ENCODE data around the gene CADM1. TPM values are rescaled to one million over a fixed set of nuclear protein-coding genes. Genes with fewer than 3 reads are reported as not detected.

CADM1 gene
- total and polyA plus RNA-seq, 4 experiments from 2014 or later: 2.8 to 5.6 (median 3.3) TPM

GRCh38 chr11:115506954-115507675, 2.9 kb upstream of the CADM1 start:
- CTCF ChIA-PET (ENCODE audit: partially characterized antibody): no interaction called here
- H3K36me3 ChIP-seq (ENCODE audit: insufficient read depth, low read length): no peaks in the 10 kb centered on the region
- H3K27ac Mint-ChIP-seq: no peak overlapping the region
- H3K27ac ChIP-seq (ENCODE audit: low read depth, low read length): no peak overlapping the region
- intact Hi-C loops (cut with micrococcal nuclease): loop anchor here (10.0 kb wide), 1 partner anchor 1062 kb away; no protein-coding TSS in a partner anchor
- H3K4me3 Mint-ChIP-seq: no peak overlapping the region
- H3K4me3 ChIP-seq (ENCODE audit: low read length in 2 of 2): no peak overlapping the region
- no peak for DNase-seq
- peaks cover 24% of the 10 kb centered on the region for H3K4me1 ChIP-seq (ENCODE audit: insufficient read depth, low read length)
- peaks cover 12 to 16% of the 10 kb centered on the region in 2 donors for H3K27me3 Mint-ChIP-seq
- peaks cover 0 to 8% (median 3%) of the 10 kb centered on the region in 8 donors for H3K9me3 Mint-ChIP-seq
- H3K36me3 Mint-ChIP-seq: peaks cover 0 to 1% of the 10 kb centered on the region in 2 donors
- H3K4me1 Mint-ChIP-seq: peaks cover 4 to 11% (median 5%) of the 10 kb centered on the region in 4 donors
- H3K27me3 ChIP-seq (ENCODE audit: insufficient read depth, low read length): peaks cover 7% of the 10 kb centered on the region
- no peaks in the 10 kb centered on the region for H3K9me3 ChIP-seq (ENCODE audit: control insufficient read depth in 1 of 2, low read length in 2 of 2)
- POLR2A ChIA-PET (ENCODE audit: partially characterized antibody): no interaction called here

GRCh38 chr11:115505175-115505574, 960 bp upstream of the CADM1 start:
- Histone ChIP-seq H3K9me3 (ENCODE audit: control insufficient read depth in 1 of 2, low read length in 2 of 2) (no peaks in the 10 kb centered on the region), H3K4me3 (ENCODE audit: low read length in 2 of 2) (peak overlapping the region in 1 of 2 donors; percentile 54), H3K27ac (ENCODE audit: low read depth, low read length) (no peak overlapping the region), H3K36me3 (ENCODE audit: insufficient read depth, low read length) (no peaks in the 10 kb centered on the region), H3K27me3 (ENCODE audit: insufficient read depth, low read length) (peaks cover 24% of the 10 kb centered on the region), H3K4me1 (ENCODE audit: insufficient read depth, low read length) (peaks cover 31% of the 10 kb centered on the region)
- H3K27me3 Mint-ChIP-seq: peaks cover 12 to 17% of the 10 kb centered on the region in 2 donors
- POLR2A ChIA-PET (ENCODE audit: partially characterized antibody): no interaction called here
- intact Hi-C loops (cut with micrococcal nuclease): loop anchor here (2.0 to 10.0 kb wide), 2 partner anchors 170 to 1060 kb away; no protein-coding TSS in a partner anchor
- peaks cover 0 to 8% (median 3%) of the 10 kb centered on the region in 8 donors for H3K9me3 Mint-ChIP-seq
- H3K4me1 Mint-ChIP-seq: peaks cover 4 to 11% (median 5%) of the 10 kb centered on the region in 4 donors
- H3K36me3 Mint-ChIP-seq: peaks cover 0 to 1% of the 10 kb centered on the region in 2 donors
- H3K4me3 Mint-ChIP-seq: peak overlapping the region; percentile 84 to 91 (median 85)
- H3K27ac Mint-ChIP-seq: peak overlapping the region in 4 of 7 donors; percentile 51 to 82 (median 66)
- CTCF ChIA-PET (ENCODE audit: partially characterized antibody): interaction anchor here (1.3 kb wide), 1 partner anchor 9 kb away, joined by 3 read pairs; no protein-coding TSS in a partner anchor
- no peak for DNase-seq

GRCh38 chr11:115503886-115504275, 334 bp downstream of the CADM1 start:
- peaks cover 31% of the 10 kb centered on the region for H3K4me1 ChIP-seq (ENCODE audit: insufficient read depth, low read length)
- Mint-ChIP-seq H3K9me3 (peaks cover 0 to 8% (median 3%) of the 10 kb centered on the region in 8 donors), H3K4me1 (peaks cover 4 to 11% (median 5%) of the 10 kb centered on the region in 4 donors), H3K4me3 (peak overlapping the region; percentile 74 to 80 (median 77)), H3K27me3 (peaks cover 9 to 18% of the 10 kb centered on the region in 2 donors), H3K36me3 (peaks cover 0 to 1% of the 10 kb centered on the region in 2 donors), H3K27ac (peak overlapping the region in 3 of 7 donors; percentile 55 to 82 (median 75))
- peaks cover 26% of the 10 kb centered on the region for H3K27me3 ChIP-seq (ENCODE audit: insufficient read depth, low read length)
- H3K27ac ChIP-seq (ENCODE audit: low read depth, low read length): no peak overlapping the region
- peak in 1 of 5 donors; percentile 3 for DNase-seq
- ChIA-PET CTCF (ENCODE audit: partially characterized antibody) (interaction anchor here (1.3 kb wide), 1 partner anchor 10 kb away, joined by 3 read pairs; no protein-coding TSS in a partner anchor), POLR2A (ENCODE audit: partially characterized antibody) (no interaction called here)
- H3K9me3 ChIP-seq (ENCODE audit: control insufficient read depth in 1 of 2, low read length in 2 of 2): no peaks in the 10 kb centered on the region
- peak overlapping the region in 1 of 2 donors; percentile 54 for H3K4me3 ChIP-seq (ENCODE audit: low read length in 2 of 2)
- H3K36me3 ChIP-seq (ENCODE audit: insufficient read depth, low read length): no peaks in the 10 kb centered on the region
- intact Hi-C loops (cut with micrococcal nuclease): loop anchor here (2.0 to 10.0 kb wide), 3 partner anchors 169 to 1059 kb away; no protein-coding TSS in a partner anchor

GRCh38 chr11:115503083-115503885, 931 bp downstream of the CADM1 start:
- H3K27ac ChIP-seq (ENCODE audit: low read depth, low read length): no peak overlapping the region
- ChIA-PET POLR2A (ENCODE audit: partially characterized antibody) (no interaction called here), CTCF (ENCODE audit: partially characterized antibody) (interaction anchor here (1.0 kb wide), 1 partner anchor 168 kb away, joined by 4 read pairs; no protein-coding TSS in a partner anchor)
- DNase-seq: peak; percentile 9 to 42 (median 24)
- Mint-ChIP-seq H3K4me3 (peak overlapping the region; percentile 74 to 80 (median 77)), H3K27me3 (peaks cover 13 to 22% of the 10 kb centered on the region in 2 donors), H3K4me1 (peaks cover 4 to 11% (median 5%) of the 10 kb centered on the region in 4 donors), H3K9me3 (peaks cover 0 to 8% (median 3%) of the 10 kb centered on the region in 8 donors), H3K36me3 (peaks cover 0 to 1% of the 10 kb centered on the region in 2 donors), H3K27ac (peak overlapping the region in 2 of 7 donors; percentile 55 to 82)
- H3K9me3 ChIP-seq (ENCODE audit: control insufficient read depth in 1 of 2, low read length in 2 of 2): no peaks in the 10 kb centered on the region
- H3K36me3 ChIP-seq (ENCODE audit: insufficient read depth, low read length): no peaks in the 10 kb centered on the region
- peak overlapping the region in 1 of 2 donors; percentile 54 for H3K4me3 ChIP-seq (ENCODE audit: low read length in 2 of 2)
- peaks cover 31% of the 10 kb centered on the region for H3K4me1 ChIP-seq (ENCODE audit: insufficient read depth, low read length)
- peaks cover 26% of the 10 kb centered on the region for H3K27me3 ChIP-seq (ENCODE audit: insufficient read depth, low read length)
- intact Hi-C loops (cut with micrococcal nuclease): loop anchor here (5.0 to 10.0 kb wide), 2 partner anchors 181 to 1058 kb away; no protein-coding TSS in a partner anchor

GRCh38 chr11:115502636-115503082, 1.6 kb downstream of the CADM1 start:
- ChIA-PET POLR2A (ENCODE audit: partially characterized antibody) (no interaction called here), CTCF (ENCODE audit: partially characterized antibody) (interaction anchor here (1.0 kb wide), 1 partner anchor 168 kb away, joined by 4 read pairs; no protein-coding TSS in a partner anchor)
- H3K36me3 Mint-ChIP-seq: peaks cover 0 to 1% of the 10 kb centered on the region in 2 donors
- peaks cover 31% of the 10 kb centered on the region for H3K4me1 ChIP-seq (ENCODE audit: insufficient read depth, low read length)
- H3K36me3 ChIP-seq (ENCODE audit: insufficient read depth, low read length): no peaks in the 10 kb centered on the region
- H3K27ac ChIP-seq (ENCODE audit: low read depth, low read length): no peak overlapping the region
- no peaks in the 10 kb centered on the region for H3K9me3 ChIP-seq (ENCODE audit: control insufficient read depth in 1 of 2, low read length in 2 of 2)
- peak overlapping the region in 1 of 2 donors; percentile 54 for H3K4me3 ChIP-seq (ENCODE audit: low read length in 2 of 2)
- intact Hi-C loops (cut with micrococcal nuclease): loop anchor here (5.0 to 10.0 kb wide), 2 partner anchors 180 to 1058 kb away; no protein-coding TSS in a partner anchor
- no peak overlapping the region for H3K27ac Mint-ChIP-seq
- H3K4me3 Mint-ChIP-seq: no peak overlapping the region
- DNase-seq: no peak
- H3K9me3 Mint-ChIP-seq: peaks cover 0 to 11% (median 3%) of the 10 kb centered on the region in 8 donors
- H3K27me3 ChIP-seq (ENCODE audit: insufficient read depth, low read length): peaks cover 26% of the 10 kb centered on the region
- H3K27me3 Mint-ChIP-seq: peaks cover 13 to 28% of the 10 kb centered on the region in 2 donors
- H3K4me1 Mint-ChIP-seq: peaks cover 4 to 11% (median 5%) of the 10 kb centered on the region in 4 donors

- Mint-ChIP-seq H3K36me3 (peaks cover 0 to 1% of the 10 kb centered on the region in 2 donors), H3K4me3 (no peak overlapping the region), H3K4me1 (peaks cover 4 to 11% (median 5%) of the 10 kb centered on the region in 4 donors), H3K27me3 (peaks cover 8 to 27% of the 10 kb centered on the region in 2 donors), H3K27ac (no peak overlapping the region), H3K9me3 (peaks cover 0 to 11% (median 3%) of the 10 kb centered on the region in 8 donors)
- Histone ChIP-seq H3K27ac (ENCODE audit: low read depth, low read length) (no peak overlapping the region), H3K4me1 (ENCODE audit: insufficient read depth, low read length) (peaks cover 31% of the 10 kb centered on the region), H3K36me3 (ENCODE audit: insufficient read depth, low read length) (no peaks in the 10 kb centered on the region), H3K9me3 (ENCODE audit: control insufficient read depth in 1 of 2, low read length in 2 of 2) (no peaks in the 10 kb centered on the region), H3K27me3 (ENCODE audit: insufficient read depth, low read length) (peaks cover 26% of the 10 kb centered on the region), H3K4me3 (ENCODE audit: low read length in 2 of 2) (peak overlapping the region in 1 of 2 donors; percentile 54)
- DNase-seq: peak in 1 of 5 donors; percentile 8
- ChIA-PET CTCF (ENCODE audit: partially characterized antibody) (interaction anchor here (1.0 kb wide), 1 partner anchor 167 kb away, joined by 4 read pairs; no protein-coding TSS in a partner anchor), POLR2A (ENCODE audit: partially characterized antibody) (no interaction called here)
- intact Hi-C loops (cut with micrococcal nuclease): loop anchor here (5.0 to 10.0 kb wide), 2 partner anchors 180 to 1057 kb away; no protein-coding TSS in a partner anchor
Observed at GRCh38 chr11:115501893-115502589, 2.2 kb downstream of the CADM1 start.

All from CD4-positive, alpha-beta memory T cell (primary cell).